OCI-LY3 (cell line): Measurements from ENCODE around the gene FARP1.

Experiments used
- H2AFZ ChIP-seq: fragments of 200-600, 300-600 bp; shearing (Covaris generic); 2 replicates; pipeline ENCODE4 v1.6.0; 2014; ENCODE audit warnings: antibody characterized with exemption, low read depth, low read length
- H3K27ac ChIP-seq: fragments of 200-600, 300-600 bp; sonication (generic); 2 replicates; pipeline ENCODE4 v1.5.1; 2014; ENCODE audit warnings: mild to moderate bottlenecking, low read length, moderate library complexity, mixed read lengths
- H3K27me3 ChIP-seq: fragments of 200-600, 300-600 bp; sonication (generic); 2 replicates; pipeline ENCODE4 v1.6.1; 2014; ENCODE audit warnings: low read depth, low read length, mixed read lengths
- H3K36me3 ChIP-seq: fragments of 200-600, 300-600 bp; sonication (generic); replicated peaks from 2 replicates; pipeline ENCODE3; 2014; ENCODE audit warnings: low read depth, low read length, mixed read lengths
- H3K4me1 ChIP-seq: fragments of 300-600, 200-600 bp; sonication (generic); 2 replicates; pipeline ENCODE4 v1.6.1; 2014; ENCODE audit warnings: low read length, mixed read lengths
- H3K4me2 ChIP-seq: fragments of 200-600, 300-600 bp; sonication (generic); 2 replicates; pipeline ENCODE4 v1.6.1; 2014; ENCODE audit warnings: low read length, mixed read lengths
- H3K4me3 ChIP-seq: fragments of 300-600, 200-600 bp; sonication (generic); 2 replicates; pipeline ENCODE4 v1.5.1; 2014; ENCODE audit warnings: antibody characterized with exemption, mild to moderate bottlenecking, low read length, moderate library complexity
- H3K79me2 ChIP-seq: fragments of 300-600, 200-600 bp; shearing (Covaris generic); 2 replicates; pipeline ENCODE4 v1.6.1; 2014; ENCODE audit warnings: mild to moderate bottlenecking, low read length, mixed read lengths
- H3K9ac ChIP-seq: fragments of 300-600, 200-600 bp; shearing (Covaris generic); 2 replicates; pipeline ENCODE4 v1.6.0; 2014; ENCODE audit warnings: mild to moderate bottlenecking, low read length, moderate library complexity
- H3K9me3 ChIP-seq: fragments of 200-600, 300-600 bp; shearing (Covaris generic); 2 replicates; pipeline ENCODE4 v1.6.1; 2014; ENCODE audit warnings: low read length, mixed read lengths; ENCODE audit not compliant: insufficient read depth
- H4K20me1 ChIP-seq: fragments of 200-600, 300-600 bp; sonication (generic); 2 replicates; pipeline ENCODE4 v1.6.1; 2016; ENCODE audit warnings: low read length, mixed read lengths; ENCODE audit not compliant: insufficient read depth
- CTCF ChIP-seq: fragments of 200-600, 300-600 bp; sonication (generic); IDR thresholded peaks from 2 replicates; pipeline ENCODE4 v1.5.1; 2014; ENCODE audit warnings: antibody characterized with exemption, low read length, low read depth
- EZH2phosphoT487 ChIP-seq: fragments of 200-600 bp; shearing (Covaris generic); IDR thresholded peaks from 2 replicates; pipeline ENCODE4 v1.6.1; 2018; ENCODE audit warnings: antibody characterized with exemption, mixed run types, low read depth

The FARP1 gene

GRCh38 chr13:98458431-98458830, 315.5 kb downstream of the FARP1 start:
- Histone ChIP-seq H3K36me3 (peaks cover 33% of the 10 kb centered on the region), H4K20me1 (peaks cover 26% of the 10 kb centered on the region; the same call in 1 of the 2 replicates), H2AFZ (no peak overlapping the region), H3K4me3 (no peak overlapping the region), H3K27me3 (no peaks in the 10 kb centered on the region), H3K4me1 (peaks cover 12% of the 10 kb centered on the region; the same call in 1 of the 2 replicates), H3K4me2 (no peak overlapping the region), H3K27ac (no peak overlapping the region), H3K79me2 (peaks cover 8% of the 10 kb centered on the region; the same call in 1 of the 2 replicates), H3K9ac (no peak overlapping the region), H3K9me3 (no peaks in the 10 kb centered on the region)
- TF ChIP-seq CTCF (no peak), EZH2phosphoT487 (no peak)

GRCh38 chr13:98459171-98459681, 316.3 kb downstream of the FARP1 start:
- peaks cover 21% of the 10 kb centered on the region; the same call in 1 of the 2 replicates for H4K20me1 ChIP-seq
- H3K9me3 ChIP-seq: no peaks in the 10 kb centered on the region
- H2AFZ ChIP-seq: no peak overlapping the region
- TF ChIP-seq CTCF: no peak
- no peak for TF ChIP-seq EZH2phosphoT487
- no peak overlapping the region for H3K27ac ChIP-seq
- no peak overlapping the region for H3K9ac ChIP-seq
- no peak overlapping the region for H3K4me3 ChIP-seq
- peaks cover 12% of the 10 kb centered on the region; the same call in 1 of the 2 replicates for H3K4me1 ChIP-seq
- H3K27me3 ChIP-seq: no peaks in the 10 kb centered on the region
- H3K79me2 ChIP-seq: peaks cover 8% of the 10 kb centered on the region; the same call in 1 of the 2 replicates
- no peak overlapping the region for H3K4me2 ChIP-seq
- peaks cover 34% of the 10 kb centered on the region for H3K36me3 ChIP-seq

- Histone ChIP-seq H2AFZ (no peak overlapping the region), H3K4me3 (no peak overlapping the region), H3K4me1 (peaks cover 12% of the 10 kb centered on the region; the same call in 1 of the 2 replicates), H3K36me3 (peaks cover 34% of the 10 kb centered on the region), H3K9me3 (no peaks in the 10 kb centered on the region), H3K27ac (no peak overlapping the region), H3K79me2 (peaks cover 8% of the 10 kb centered on the region; the same call in 1 of the 2 replicates), H3K27me3 (no peaks in the 10 kb centered on the region), H3K9ac (no peak overlapping the region), H3K4me2 (no peak overlapping the region), H4K20me1 (peaks cover 15% of the 10 kb centered on the region; the same call in 1 of the 2 replicates)
- no peak for TF ChIP-seq EZH2phosphoT487
- TF ChIP-seq CTCF: no peak
These were observed 317.0 kb downstream of the FARP1 start for GRCh38 chr13:98459721-98460370.

GRCh38 chr13:98460516-98460915, 317.6 kb downstream of the FARP1 start:
- Histone ChIP-seq H3K9ac (no peak overlapping the region), H3K4me1 (peaks cover 12% of the 10 kb centered on the region; the same call in 1 of the 2 replicates), H3K9me3 (no peaks in the 10 kb centered on the region), H3K79me2 (peaks cover 8% of the 10 kb centered on the region; the same call in 1 of the 2 replicates), H3K27me3 (no peaks in the 10 kb centered on the region), H3K4me3 (no peak overlapping the region), H4K20me1 (peaks cover 15% of the 10 kb centered on the region; the same call in 1 of the 2 replicates), H3K27ac (no peak overlapping the region), H2AFZ (no peak overlapping the region), H3K4me2 (no peak overlapping the region), H3K36me3 (peaks cover 40% of the 10 kb centered on the region)
- TF ChIP-seq CTCF (no peak), EZH2phosphoT487 (no peak)
